ENCODE data around the gene POPDC3.

DNA sequence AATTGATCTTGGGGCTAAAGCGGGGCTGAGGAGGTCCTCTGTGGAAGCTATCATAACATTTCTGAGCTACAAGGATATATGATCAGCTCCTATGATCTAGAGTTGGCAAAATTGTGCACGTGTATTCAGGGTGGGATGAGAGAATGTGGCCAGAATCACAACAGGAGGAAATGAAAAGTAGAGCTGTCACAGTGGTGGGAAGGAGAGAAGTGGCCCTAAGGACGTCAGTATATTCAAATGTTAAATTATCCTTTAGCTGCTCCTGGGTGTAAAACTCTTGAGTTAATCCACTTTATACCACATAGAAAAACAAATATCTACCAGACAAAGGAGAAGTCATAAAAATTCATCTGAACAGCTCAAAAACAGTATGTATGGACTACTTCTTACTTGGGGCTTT, 14.8 kb upstream of the POPDC3 start:
- TF ChIP-seq, protein P1, sequence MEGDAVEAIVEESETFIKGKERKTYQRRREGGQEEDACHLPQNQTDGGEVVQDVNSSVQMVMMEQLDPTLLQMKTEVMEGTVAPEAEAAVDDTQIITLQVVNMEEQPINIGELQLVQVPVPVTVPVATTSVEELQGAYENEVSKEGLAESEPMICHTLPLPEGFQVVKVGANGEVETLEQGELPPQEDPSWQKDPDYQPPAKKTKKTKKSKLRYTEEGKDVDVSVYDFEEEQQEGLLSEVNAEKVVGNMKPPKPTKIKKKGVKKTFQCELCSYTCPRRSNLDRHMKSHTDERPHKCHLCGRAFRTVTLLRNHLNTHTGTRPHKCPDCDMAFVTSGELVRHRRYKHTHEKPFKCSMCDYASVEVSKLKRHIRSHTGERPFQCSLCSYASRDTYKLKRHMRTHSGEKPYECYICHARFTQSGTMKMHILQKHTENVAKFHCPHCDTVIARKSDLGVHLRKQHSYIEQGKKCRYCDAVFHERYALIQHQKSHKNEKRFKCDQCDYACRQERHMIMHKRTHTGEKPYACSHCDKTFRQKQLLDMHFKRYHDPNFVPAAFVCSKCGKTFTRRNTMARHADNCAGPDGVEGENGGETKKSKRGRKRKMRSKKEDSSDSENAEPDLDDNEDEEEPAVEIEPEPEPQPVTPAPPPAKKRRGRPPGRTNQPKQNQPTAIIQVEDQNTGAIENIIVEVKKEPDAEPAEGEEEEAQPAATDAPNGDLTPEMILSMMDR (IDR thresholded peaks at IDR 0.05; ENCODE audit: insufficient read depth, low read depth, low read length): no peak
- TF ChIP-seq EZH2 (IDR thresholded peaks at IDR 0.05; ENCODE audit: insufficient read depth, low read length): no peak
